Measurements from ENCODE around the gene NAE1.

DNA sequence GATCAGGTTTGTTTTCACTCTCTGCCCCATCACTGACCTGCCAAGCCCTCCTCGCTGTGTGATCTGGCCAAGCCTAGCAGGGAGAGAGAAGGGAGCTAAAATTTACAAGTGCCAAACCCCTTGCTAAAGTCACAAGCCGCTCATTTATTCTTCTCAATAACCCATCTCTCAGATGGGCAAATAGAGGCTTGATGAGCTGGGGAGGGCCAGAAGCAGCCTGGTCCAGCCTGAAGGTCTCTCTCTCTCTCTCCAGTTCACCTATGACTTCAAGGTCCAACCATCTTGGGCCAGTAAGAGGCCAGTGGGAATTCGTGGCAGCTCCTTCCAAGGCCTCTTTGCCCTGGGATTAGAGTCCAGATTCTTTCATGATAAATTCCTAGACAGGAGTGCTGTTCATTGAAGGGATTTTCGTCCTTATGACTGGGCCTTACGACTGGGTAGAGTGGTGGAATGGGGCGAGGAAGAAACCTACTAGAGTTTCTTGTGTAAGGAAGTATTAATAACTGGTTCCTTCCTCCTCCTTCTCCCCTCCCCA lies 16.8 kb upstream of the NAE1 start:
- TF ChIP-seq POLR2A (IDR thresholded peaks at IDR 0.05; ENCODE audit: low read depth, low read length) (no peak), POLR2AphosphoS5 (IDR thresholded peaks at IDR 0.05; ENCODE audit: low read depth, low read length) (no peak), TAF1 (IDR thresholded peaks at IDR 0.05; ENCODE audit: low read depth, low read length) (no peak), PAX5 (IDR thresholded peaks at IDR 0.05; ENCODE audit: insufficient read depth, low read length, severe bottlenecking) (no peak), SPI1 (IDR thresholded peaks at IDR 0.05; ENCODE audit: low read depth, low read length) (no peak), POU2F2 (IDR thresholded peaks at IDR 0.05; ENCODE audit: low read depth, low read length) (no peak)
